ENCODE data around the gene KRTAP17-1. TPM values are rescaled to one million over a fixed set of nuclear protein-coding genes. Genes with fewer than 3 reads are reported as not detected.

KRTAP17-1 gene
- total RNA-seq, 1 experiment from 2014 or later, result not detected

DNA sequence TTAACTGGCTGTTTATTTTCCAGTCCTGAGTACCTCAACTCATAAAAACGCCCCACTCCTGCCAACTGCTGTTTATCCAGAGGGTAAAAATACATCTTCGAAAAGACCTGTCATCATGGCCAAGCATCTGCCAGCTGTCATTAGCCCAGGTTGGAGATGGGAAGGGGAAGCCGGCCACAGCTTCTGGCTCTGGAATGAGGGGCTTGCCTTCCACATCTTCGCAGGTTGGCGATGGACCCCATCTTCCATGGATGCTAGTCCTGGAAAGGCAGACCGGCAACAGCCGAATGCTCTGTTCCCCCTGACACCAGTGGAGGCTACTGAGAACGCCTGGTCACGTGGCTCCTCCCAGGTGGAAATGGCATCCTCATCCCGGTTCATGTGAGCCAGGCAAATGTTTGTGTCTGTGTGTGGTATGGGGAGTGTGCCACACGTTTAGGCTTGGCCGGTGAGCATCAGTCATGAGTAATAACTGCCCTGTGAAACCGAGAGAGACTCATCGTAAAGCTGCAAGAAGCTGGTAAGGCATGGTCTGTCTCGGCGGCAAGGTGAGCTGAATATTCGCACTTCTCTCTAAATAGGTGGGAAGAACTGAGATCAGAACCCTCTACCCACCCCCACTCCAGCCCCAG, 420 bp upstream of the KRTAP17-1 start:
- no peak overlapping the region for H3K4me2 ChIP-seq
- H2AFZ ChIP-seq, result no peak overlapping the region
- ChIA-PET POLR2A (ENCODE audit: unreplicated experiment) (interaction anchor here (0.7 kb wide), 1 partner anchor 190 kb away, joined by 4 read pairs; no protein-coding TSS in a partner anchor), CTCF (interaction anchor here (0.6 kb wide), 1 partner anchor 460 kb away, joined by 4 read pairs; no protein-coding TSS in a partner anchor)
- H3K9me2 ChIP-seq (ENCODE audit: insufficient read depth), result no peaks in the 10 kb centered on the region
- no peaks in the 10 kb centered on the region for H3F3A ChIP-seq (ENCODE audit: insufficient read depth, low read depth)
- no peak for TF ChIP-seq EZH2 (IDR thresholded peaks at IDR 0.05; ENCODE audit: low read depth)
- TF ChIP-seq, protein P1, sequence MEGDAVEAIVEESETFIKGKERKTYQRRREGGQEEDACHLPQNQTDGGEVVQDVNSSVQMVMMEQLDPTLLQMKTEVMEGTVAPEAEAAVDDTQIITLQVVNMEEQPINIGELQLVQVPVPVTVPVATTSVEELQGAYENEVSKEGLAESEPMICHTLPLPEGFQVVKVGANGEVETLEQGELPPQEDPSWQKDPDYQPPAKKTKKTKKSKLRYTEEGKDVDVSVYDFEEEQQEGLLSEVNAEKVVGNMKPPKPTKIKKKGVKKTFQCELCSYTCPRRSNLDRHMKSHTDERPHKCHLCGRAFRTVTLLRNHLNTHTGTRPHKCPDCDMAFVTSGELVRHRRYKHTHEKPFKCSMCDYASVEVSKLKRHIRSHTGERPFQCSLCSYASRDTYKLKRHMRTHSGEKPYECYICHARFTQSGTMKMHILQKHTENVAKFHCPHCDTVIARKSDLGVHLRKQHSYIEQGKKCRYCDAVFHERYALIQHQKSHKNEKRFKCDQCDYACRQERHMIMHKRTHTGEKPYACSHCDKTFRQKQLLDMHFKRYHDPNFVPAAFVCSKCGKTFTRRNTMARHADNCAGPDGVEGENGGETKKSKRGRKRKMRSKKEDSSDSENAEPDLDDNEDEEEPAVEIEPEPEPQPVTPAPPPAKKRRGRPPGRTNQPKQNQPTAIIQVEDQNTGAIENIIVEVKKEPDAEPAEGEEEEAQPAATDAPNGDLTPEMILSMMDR (conservative IDR thresholded peaks at IDR 0.05), result no peak
- no peak overlapping the region for H3K4me3 ChIP-seq
- no TSS peak for BruUV-seq (replicated peaks)
- no peak for DNase-seq
- no peaks in the 10 kb centered on the region for H3K79me2 ChIP-seq (ENCODE audit: low read depth)
- no peaks in the 10 kb centered on the region for H3K27me3 ChIP-seq (ENCODE audit: insufficient read depth, low read depth)
- no peaks in the 10 kb centered on the region for H3K4me1 ChIP-seq (replicated peaks; ENCODE audit: insufficient read depth)
- no peaks in the 10 kb centered on the region for H4K20me1 ChIP-seq (ENCODE audit: insufficient read depth)
- H3K36me3 ChIP-seq (ENCODE audit: low read depth), result peaks cover 4% of the 10 kb centered on the region; the same call in 1 of the 2 replicates
- intact Hi-C loops (cut with micrococcal nuclease; ENCODE audit: unreplicated experiment), result no loop called here
- no peaks in the 10 kb centered on the region; the same call in none of the 2 replicates for H3K9me3 ChIP-seq (ENCODE audit: insufficient read depth, low read depth)
- H3K27ac ChIP-seq, result no peak overlapping the region

DNA sequence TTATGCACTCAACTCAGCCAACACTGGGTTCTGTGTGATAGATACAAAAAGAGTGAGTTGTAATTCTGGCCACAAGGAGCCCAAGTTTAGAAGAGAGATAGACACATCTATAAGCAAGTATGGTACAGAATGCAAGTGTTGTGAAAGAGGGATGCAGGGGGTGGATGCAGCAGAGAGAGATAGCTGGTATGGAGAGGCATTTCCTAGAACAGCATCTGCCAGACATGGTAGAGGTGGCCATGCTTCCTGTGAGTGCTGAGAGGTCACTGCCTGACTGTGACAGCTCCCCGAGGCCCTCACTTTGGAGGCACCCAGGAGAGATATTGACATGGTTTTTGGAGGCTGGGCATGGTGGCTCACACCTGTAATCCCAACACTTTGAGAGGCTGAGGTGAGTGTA, 4.4 kb downstream of the KRTAP17-1 start:
- H3K9me2 ChIP-seq (ENCODE audit: insufficient read depth), result no peaks in the 10 kb centered on the region
- H3K36me3 ChIP-seq (ENCODE audit: low read depth), result no peaks in the 10 kb centered on the region
- no peak overlapping the region for H3K4me2 ChIP-seq
- H3K79me2 ChIP-seq (ENCODE audit: low read depth), result no peaks in the 10 kb centered on the region
- no peaks in the 10 kb centered on the region for H4K20me1 ChIP-seq (ENCODE audit: insufficient read depth)
- ChIA-PET CTCF (no interaction called here), POLR2A (ENCODE audit: unreplicated experiment) (no interaction called here)
- BruUV-seq (replicated peaks), result no TSS peak
- H3K27ac ChIP-seq, result no peak overlapping the region
- H3K4me3 ChIP-seq, result no peak overlapping the region
- H3K27me3 ChIP-seq (ENCODE audit: insufficient read depth, low read depth), result no peaks in the 10 kb centered on the region
- TF ChIP-seq EZH2 (IDR thresholded peaks at IDR 0.05; ENCODE audit: low read depth), result no peak
- TF ChIP-seq, protein P1 (conservative IDR thresholded peaks at IDR 0.05), result no peak
- intact Hi-C loops (cut with micrococcal nuclease; ENCODE audit: unreplicated experiment), result no loop called here
- no peak overlapping the region for H2AFZ ChIP-seq
- H3K9me3 ChIP-seq (ENCODE audit: insufficient read depth, low read depth), result no peaks in the 10 kb centered on the region
- no peaks in the 10 kb centered on the region for H3F3A ChIP-seq (ENCODE audit: insufficient read depth, low read depth)
- no peak for DNase-seq
- no peaks in the 10 kb centered on the region for H3K4me1 ChIP-seq (replicated peaks; ENCODE audit: insufficient read depth)

DNA sequence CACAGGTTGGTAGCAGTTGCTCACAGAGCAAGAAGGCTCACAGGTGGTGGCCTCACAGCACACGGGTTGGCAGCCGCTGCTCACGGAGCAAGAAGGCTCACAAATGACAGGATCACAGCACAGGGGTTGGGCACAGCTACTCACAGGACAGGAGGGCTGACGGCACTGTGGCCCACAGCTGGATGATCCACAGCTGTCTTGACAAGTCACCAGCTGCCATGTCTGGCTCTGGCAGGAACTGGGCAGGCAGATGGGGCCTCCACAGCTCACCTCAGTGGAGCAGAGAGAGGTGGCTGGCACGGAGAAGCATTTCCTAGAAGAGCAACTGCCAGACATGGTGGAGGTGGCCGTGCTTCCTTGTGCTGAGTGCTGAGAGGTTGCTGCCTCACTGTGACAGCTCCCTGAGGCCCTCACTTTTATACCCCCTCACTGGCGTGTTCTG, 6.6 kb downstream of the KRTAP17-1 start, which contains the start of gene KRTAP16-1:
TSS of gene KRTAP16-1 (minus strand) at position 392 of the 442 bp plus-strand sequence. CDS start at position 336, 56 bp downstream.
- H3K9me2 ChIP-seq (ENCODE audit: insufficient read depth), result no peaks in the 10 kb centered on the region
- no peaks in the 10 kb centered on the region for H3F3A ChIP-seq (ENCODE audit: insufficient read depth, low read depth)
- no peak within 1 kb of the TSS for H2AFZ ChIP-seq
- H3K4me2 ChIP-seq, result no peak within 1 kb of the TSS
- ChIA-PET CTCF (no interaction called here), POLR2A (ENCODE audit: unreplicated experiment) (no interaction called here)
- H3K4me1 ChIP-seq (replicated peaks; ENCODE audit: insufficient read depth), result no peaks in the 10 kb centered on the region
- TF ChIP-seq EZH2 (IDR thresholded peaks at IDR 0.05; ENCODE audit: low read depth), result no peak
- TF ChIP-seq, protein P1 (conservative IDR thresholded peaks at IDR 0.05), result no peak
- no peaks in the 10 kb centered on the region for H3K9me3 ChIP-seq (ENCODE audit: insufficient read depth, low read depth)
- no peaks in the 10 kb centered on the region for H4K20me1 ChIP-seq (ENCODE audit: insufficient read depth)
- no peaks in the 10 kb centered on the region for H3K79me2 ChIP-seq (ENCODE audit: low read depth)
- no peaks in the 10 kb centered on the region for H3K27me3 ChIP-seq (ENCODE audit: insufficient read depth, low read depth)
- H3K27ac ChIP-seq, result no peak within 1 kb of the TSS
- intact Hi-C loops (cut with micrococcal nuclease; ENCODE audit: unreplicated experiment), result no loop called here
- DNase-seq, result no peak
- BruUV-seq (replicated peaks), result no TSS peak
- H3K4me3 ChIP-seq, result no peak within 1 kb of the TSS
- H3K36me3 ChIP-seq (ENCODE audit: low read depth), result no peaks in the 10 kb centered on the region
